ENCODE measurements around the gene NTN4.
"Not testable (repeated sequence)": the region's sequence is repeated elsewhere in the genome, so short reads cannot be mapped to it uniquely, and the experiment has no call there.

Gene NTN4

GRCh38 chr12:95746062-95746461 is 44.5 kb downstream of the NTN4 start:
- not testable (repeated sequence) for DNase-seq (ENCODE audit: low read depth)

DNA sequence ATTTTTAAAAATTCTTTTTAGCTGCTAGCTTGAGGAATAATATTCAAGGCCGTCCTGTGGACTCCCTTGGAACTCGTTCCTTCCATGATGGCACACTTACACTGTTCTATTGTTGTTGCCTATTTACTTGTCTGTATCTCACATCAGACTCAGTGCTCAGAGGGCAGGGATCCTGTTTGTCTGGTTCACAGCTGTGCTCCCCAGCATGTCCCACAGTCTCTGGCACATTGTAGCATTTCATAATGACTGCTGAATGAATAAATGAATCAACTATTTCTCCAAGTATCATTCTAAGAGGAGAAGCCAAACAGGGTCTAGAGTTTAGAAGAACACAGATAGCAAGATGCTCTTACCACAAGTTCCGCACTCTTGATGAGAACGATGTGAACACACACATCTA is 48.0 kb downstream of the NTN4 start:
- no peak for DNase-seq (ENCODE audit: low read depth)

DNA sequence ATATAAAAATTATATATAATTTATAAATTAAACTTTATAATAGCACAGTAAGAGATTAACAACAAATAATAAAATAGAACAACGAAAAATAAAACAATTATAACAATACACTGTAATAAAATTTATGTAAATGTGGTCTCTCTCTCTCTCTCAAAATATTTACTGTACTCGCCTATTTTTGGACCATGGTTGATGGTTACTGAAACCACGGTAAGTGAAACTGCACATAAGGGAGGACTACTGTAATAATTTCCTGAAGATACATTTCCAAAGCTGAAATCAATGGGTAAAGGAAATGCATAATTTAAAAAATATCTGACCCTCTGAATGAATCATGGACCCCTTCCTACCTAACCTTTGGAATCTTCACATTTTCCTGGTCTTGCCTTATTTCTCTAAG is 48.9 kb downstream of the NTN4 start:
- DNase-seq (ENCODE audit: low read depth) = no peak

- DNase-seq (ENCODE audit: low read depth) = no peak
These were observed 49.8 kb downstream of the NTN4 start for GRCh38 chr12:95740751-95741150.

DNA sequence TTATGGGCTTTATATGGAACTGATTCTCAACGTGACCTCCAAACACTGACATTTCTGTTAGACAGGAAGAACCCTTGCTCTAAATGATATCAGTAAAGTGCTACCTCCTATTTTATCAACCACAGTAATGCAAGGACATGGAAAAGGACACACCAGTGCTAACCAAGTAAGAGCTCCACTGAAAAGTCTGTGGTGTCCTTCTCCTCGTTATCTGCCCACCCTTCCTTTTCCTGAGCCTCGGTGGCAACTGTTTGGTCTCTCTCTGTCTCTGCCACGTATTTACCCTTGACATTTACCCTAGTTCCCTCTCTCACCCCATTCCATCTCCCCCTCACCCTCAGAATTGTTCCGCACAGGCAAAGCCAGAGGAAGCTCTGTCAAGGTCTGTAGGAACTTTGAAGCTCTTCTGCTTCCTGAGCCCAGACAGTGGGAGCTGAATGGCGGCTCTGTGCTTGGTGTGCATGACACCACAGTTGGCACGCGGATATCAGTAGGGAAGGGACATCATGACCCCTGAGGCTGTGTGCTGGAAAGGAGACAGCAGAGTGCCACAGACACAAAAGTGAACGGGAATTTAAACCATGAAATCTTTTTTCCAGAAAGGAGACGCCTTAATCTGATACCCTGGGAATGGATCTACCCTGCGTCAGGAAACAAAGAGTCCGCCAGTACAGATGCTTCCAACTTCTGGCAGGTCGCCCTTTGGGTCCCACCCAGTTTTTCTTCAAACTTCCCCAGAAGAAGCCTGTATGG is 50.8 kb downstream of the NTN4 start:
- no peak for DNase-seq (ENCODE audit: low read depth)

DNA sequence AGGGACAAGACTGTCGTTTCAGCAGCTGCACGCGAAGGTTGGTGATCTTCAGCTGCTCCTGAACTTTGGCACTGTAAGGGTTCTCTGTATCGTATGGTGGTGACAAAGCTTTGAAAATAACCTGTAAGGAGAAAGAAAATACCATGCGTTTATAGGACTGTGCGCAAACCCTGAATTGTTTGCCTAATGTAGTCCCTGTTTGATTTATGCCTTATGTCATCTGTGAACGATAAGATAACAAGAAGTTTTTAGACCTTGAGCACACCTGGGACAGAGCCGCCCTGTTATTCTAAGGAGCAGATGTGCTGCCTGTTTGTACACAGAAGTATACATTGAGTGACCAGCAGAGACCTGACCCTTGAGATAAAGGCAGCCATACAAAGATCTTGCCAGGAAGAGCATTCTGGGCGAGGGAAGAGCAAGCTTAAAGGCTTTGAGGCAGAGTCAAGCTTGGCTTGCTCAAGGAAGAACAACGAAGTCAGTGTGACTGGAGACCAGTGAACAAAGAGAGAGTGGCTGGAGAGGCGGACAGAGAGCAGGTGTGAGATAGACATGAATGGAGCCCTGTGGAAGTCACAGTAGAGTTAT is 52.4 kb downstream of the NTN4 start:
- DNase-seq (ENCODE audit: low read depth) = no peak

DNA sequence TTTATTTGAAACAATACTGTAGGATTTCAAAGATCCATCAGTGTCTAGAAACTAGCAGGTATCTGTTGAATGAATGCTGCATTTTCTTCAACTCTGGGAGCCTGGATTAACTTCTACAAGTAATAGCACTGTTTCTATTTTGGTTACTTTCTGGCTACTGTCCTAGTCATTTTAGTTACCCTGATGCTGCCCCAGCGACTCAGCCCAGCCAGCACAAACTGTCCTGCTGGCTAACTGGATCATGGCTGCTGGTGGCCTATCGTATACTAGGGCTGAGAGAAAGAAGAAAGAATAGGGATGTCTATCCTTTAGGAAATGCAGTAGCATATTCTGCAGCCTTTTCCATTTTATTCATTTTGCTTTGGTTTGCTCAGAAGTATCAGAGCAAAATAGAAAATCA is 53.9 kb downstream of the NTN4 start:
- DNase-seq (ENCODE audit: low read depth) = no peak

GRCh38 chr12:95735728-95736127 is 54.8 kb downstream of the NTN4 start:
- DNase-seq (ENCODE audit: low read depth) = not testable (repeated sequence)

GRCh38 chr12:95733141-95733825 is 57.3 kb downstream of the NTN4 start:
- DNase-seq (ENCODE audit: low read depth) = no peak

- no peak for DNase-seq (ENCODE audit: low read depth)
These were observed 59.0 kb downstream of the NTN4 start for GRCh38 chr12:95731519-95731958.

- no peak for DNase-seq (ENCODE audit: low read depth)
These were observed 60.1 kb downstream of the NTN4 start for GRCh38 chr12:95730457-95730856.

- no peak for DNase-seq (ENCODE audit: low read depth)
These were observed 63.7 kb downstream of the NTN4 start for GRCh38 chr12:95726903-95727302.

GRCh38 chr12:95724767-95725166 is 65.8 kb downstream of the NTN4 start:
- no peak for DNase-seq (ENCODE audit: low read depth)

GRCh38 chr12:95723693-95724384 is 66.7 kb downstream of the NTN4 start:
- no peak for DNase-seq (ENCODE audit: low read depth)

DNA sequence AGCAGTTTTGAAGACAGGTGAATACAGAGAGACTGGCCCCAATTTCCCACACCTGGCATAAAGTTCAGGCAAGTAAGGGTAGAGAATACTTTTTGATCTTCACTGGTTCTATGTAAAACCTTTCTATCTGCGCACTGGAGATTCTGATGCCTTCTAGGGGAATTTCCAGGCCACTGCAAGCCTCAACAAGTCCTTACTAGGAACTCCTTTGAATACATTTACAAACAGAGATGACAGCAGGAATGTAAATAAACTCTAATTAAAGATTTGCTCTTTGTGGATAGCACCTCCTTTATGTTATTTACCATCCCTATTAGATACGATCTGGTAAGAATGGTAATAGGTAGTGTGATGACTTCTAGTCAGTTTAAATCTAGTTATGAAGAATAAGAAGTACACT is 69.2 kb downstream of the NTN4 start:
- DNase-seq (ENCODE audit: low read depth) = no peak

DNA sequence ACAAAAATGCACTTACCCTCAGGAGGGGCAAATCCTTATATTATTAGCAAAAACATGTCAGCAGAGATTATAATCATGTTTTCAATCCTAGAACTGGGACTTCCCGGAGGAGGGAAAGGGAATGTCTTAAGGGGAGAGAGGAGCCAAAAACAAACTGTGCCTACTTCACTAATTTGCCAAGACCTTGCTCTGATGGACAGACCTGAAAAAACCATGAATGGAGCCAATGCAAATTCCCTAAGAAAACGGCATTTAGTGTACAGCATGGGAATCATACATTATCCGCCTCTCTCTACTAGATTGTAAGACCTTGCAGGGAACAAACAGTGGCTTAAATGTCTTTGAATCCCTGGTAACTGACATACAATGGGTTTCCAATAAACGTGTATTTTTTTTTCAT is 70.4 kb downstream of the NTN4 start:
- DNase-seq (ENCODE audit: low read depth) = no peak

GRCh38 chr12:95718772-95719171 is 71.8 kb downstream of the NTN4 start:
- DNase-seq (ENCODE audit: low read depth) = no peak

DNA sequence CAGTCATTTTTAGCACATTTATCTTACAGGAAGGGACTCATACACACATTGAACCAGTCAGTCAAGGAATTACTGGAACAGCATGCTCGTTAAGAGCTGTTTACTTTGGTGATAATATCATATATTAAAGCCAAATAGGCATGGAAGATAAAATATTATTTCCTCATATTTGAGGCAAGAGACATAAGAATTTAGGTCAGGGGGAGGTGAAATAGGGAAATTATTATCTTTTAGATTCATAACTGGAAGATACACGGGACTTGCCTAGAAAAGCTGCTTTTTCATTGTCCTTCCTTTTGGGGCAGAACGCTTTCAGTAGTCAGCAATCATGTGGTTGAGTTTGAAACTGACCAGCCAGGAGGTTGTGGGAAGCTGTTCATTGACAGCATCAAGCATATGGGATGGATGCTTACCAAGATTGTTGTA is 72.5 kb downstream of the NTN4 start:
- no peak for DNase-seq (ENCODE audit: low read depth)

DNA sequence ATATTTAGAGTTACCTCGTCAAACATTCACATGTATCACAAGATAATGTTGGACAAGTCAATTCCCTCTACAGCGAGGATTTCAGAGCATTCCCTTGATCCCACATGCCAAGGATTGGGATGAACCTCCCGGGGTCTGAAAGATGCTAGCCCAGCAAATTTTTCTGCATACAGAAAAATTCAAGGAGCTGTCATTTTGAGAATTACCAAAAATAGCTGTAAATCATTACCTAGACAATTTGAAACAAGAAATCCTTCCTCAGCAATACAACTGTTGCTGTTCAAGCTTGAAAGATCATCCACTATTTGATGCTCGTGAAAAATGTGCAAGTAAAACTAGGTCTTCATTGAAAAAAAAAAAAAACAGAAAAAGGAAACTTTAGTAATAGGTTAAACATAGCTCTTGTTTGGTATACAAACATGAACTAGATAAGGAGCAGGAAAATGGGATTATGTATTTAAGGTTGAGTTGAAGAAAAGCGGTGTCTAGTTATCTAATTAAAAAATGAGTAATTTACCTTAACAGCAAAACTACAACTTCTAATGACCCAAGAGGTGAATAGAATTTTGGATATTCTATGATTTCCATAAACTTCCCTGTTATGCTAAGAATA is 73.1 kb downstream of the NTN4 start:
- DNase-seq (ENCODE audit: low read depth) = no peak

GRCh38 chr12:95715177-95715576 is 75.4 kb downstream of the NTN4 start:
- no peak for DNase-seq (ENCODE audit: low read depth)

DNA sequence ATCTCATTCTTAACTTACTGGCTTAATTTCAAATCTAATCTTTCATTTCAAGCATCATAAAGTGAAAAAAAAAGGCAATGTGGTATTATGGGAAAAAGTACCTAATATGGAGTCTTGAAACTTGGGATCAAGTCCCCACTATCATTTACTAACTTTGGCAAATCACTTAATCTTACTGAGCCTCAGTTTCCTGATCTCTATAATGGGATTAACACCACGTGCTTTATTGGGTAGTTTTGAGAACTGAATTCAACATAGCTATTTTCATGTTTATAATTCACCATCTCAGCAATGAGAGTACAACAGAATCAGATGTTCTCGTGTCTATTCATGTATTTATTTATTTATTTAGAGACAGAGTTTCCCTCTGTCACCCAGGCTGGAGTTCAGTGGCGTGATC is 78.3 kb downstream of the NTN4 start:
- DNase-seq (ENCODE audit: low read depth) = no peak

DNA sequence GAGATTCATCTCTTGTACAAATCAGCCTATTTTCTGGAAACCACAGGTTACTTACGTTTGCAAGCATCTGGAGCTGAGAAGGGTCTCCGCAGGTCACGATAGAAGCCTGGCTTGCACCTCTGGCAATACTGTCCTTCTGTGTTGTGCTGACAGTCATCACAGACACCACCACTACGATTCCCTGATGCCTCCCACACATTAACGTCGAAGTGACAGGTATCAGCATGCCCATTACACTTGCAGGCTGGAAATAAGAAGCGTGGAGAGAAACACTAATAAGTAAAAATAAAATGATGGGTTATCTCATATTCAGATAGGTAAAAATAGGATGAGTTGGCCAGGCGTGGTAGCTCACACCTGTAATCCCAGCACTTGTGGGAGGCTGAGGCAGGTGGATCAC is 80.2 kb downstream of the NTN4 start:
- DNase-seq (ENCODE audit: low read depth) = no peak
